GM18907 (cell line): ENCODE results near the gene SMAD7.
"Not testable (repeated sequence)": the region's sequence is repeated elsewhere in the genome, so short reads cannot be mapped to it uniquely, and the experiment has no call there.

ENCODE experiments used
- ATAC-seq: cut with Tn5 transposase; IDR thresholded peaks from one replicate; pipeline ENCODE4 v1.9.1; 2021; ENCODE audit warnings: mild to moderate bottlenecking, moderate library complexity; ENCODE audit not compliant: unreplicated experiment

SMAD7 gene

GRCh38 chr18:48885924-48886400 is 64.8 kb downstream of the SMAD7 start:
- no peak for ATAC-seq

- no peak for ATAC-seq
Observed at GRCh38 chr18:48885266-48885923, 65.4 kb downstream of the SMAD7 start.

DNA sequence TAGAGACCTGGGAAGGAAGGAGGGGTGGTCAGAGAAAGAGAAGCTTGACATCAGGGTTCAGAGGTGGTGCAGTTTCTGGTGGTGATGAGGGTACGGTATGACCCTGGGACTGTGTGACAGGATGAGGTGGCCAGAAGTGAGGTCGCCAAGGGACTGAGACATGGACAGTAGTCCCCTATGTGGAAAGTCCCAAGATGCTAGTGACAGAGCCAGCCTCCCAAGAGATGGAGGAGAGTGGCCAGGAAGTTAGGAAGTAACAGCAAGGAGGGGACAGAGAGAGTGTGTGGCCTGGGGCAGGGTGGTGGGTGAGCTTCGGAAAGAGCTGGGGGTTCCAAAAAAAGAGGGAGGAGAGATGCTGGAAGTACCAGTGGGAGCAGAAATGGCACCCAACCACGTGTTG is 66.0 kb downstream of the SMAD7 start:
- ATAC-seq = no peak

- no peak for ATAC-seq
Observed at GRCh38 chr18:48884306-48884705, 66.5 kb downstream of the SMAD7 start.

DNA sequence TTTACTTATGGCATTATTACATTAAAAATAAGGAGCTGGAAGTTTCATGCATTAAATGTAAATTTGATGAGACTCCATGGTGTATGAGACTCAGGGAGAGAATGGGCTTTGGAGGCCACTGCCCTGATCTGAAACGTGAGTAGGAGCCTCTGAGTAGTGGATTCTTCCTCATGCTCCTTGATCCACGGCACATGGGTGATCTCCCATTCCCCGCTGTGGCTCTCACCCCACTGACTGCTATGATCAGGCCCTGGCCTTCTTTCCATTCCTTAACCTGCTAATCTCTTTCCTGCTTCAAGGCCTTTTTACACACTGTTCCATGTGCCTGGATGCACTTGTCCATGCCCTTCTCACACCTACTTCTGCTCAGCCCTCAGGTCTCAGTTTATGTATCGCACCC is 68.4 kb downstream of the SMAD7 start:
- no peak for ATAC-seq

- ATAC-seq = no peak
Observed at GRCh38 chr18:48880931-48881330, 69.8 kb downstream of the SMAD7 start.

DNA sequence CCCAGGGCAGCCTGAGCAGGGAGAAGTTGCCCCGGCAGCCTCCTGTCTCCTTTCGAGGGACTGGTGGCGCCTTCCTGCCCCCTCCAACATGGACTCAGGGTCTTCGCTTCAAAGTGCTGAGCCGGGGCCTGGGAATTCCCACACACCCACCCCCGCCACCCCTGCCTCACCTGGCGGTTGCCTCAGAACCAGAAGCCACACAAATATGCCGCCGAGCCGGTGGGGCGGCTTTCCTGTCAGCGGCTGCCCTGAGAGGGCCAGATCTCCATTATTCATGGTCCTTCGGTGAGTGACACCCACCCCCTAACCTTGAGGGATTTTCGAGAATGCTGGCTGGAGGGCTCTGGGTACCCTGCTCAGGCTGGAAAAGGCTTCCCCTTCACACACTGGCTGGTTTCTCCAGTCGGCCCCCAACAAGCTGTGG is 71.7 kb downstream of the SMAD7 start:
- ATAC-seq = no peak

DNA sequence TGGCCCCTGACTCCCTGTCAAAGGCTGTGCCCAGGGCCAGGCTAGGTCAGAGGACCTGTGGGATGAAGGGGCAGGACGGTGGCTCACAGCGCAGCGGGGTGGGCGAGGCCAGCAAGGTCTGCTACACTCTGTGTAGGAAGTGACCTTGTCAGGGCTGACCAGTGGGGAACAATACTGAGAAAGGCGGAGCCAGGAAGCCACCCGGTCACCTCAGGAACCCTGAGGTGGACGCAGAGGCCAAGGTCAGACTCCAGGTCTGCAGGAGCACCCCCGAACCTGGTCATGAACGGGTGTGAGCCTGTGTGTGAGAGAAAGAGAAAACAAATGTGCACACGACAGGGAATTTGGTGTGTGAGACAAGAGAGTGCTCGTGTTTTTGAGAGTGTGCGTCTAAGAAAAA is 72.3 kb downstream of the SMAD7 start:
- ATAC-seq = no peak

DNA sequence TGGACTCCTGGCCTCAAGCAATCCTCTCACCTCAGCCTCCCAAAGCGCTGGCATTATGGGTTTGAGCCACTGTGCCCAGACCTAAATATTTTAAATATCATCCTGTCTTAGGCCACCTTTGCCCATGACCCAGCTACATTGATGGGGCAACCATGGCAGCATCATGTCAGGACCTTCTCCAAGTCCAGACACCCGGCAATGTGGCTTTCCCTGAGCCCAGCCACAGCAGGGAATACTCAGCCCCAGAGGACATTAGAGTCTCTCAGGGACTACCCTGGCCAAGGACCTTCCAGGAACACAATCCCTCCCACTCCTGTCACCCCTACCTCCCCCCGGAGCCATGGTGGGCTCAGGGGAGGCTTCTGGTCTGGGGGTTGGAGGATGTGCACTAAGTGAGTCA is 72.8 kb downstream of the SMAD7 start:
- no peak for ATAC-seq

- no peak for ATAC-seq
Observed at GRCh38 chr18:48876590-48876989, 74.2 kb downstream of the SMAD7 start.

DNA sequence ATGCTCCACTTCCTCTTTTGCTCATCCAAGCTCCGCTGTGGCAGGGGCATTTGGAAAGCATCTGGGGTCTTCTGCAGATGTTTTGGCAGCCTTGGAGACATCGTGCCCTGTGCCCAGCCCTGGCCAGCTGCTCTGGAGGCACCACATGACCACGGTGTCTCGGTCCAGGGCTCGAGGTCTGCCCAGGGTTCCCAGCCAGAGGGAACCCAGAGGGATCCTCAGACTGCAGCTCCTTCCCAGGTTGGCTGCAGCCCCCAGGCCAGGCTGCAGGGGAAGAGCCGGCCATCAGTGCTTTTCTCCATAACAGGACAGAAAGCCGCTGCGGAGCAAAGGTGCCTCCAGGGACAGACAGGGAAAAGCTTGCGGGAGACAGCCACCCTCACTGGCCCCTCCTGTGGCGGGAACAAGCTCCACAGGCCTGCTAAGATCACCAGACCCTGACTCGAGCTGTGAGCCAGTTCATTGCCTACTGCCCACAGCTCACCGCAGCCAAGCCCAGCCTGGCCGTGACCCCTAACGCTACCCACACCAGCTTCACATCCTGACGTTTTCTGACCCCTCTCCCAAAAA is 74.7 kb downstream of the SMAD7 start:
- ATAC-seq = no peak

GRCh38 chr18:48875314-48875941 is 75.3 kb downstream of the SMAD7 start:
- no peak for ATAC-seq

DNA sequence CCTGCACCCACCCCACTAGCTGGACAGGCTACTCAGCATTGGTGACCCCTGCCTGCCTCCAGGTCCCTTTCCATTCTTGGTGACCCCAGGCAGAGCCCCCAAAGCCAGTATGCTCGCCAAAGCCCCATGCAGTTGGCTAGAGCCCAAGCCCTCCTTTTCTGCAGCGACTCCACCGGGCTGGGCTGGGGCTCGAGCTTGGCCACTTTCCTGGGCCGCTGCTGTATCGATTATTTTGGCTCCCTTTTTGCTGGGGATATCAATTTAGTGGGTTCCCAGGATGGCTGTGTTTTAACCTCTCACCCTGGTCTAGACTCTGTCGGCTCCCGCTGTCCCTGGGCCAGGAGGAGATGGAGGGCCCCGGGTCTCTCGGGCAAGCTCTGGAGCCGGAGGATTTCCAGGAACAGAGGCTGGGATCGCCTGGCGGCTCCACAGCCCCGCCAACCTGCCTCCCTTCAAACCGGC is 76.0 kb downstream of the SMAD7 start:
- no peak for ATAC-seq

- no peak for ATAC-seq
Observed at GRCh38 chr18:48874233-48874632, 76.5 kb downstream of the SMAD7 start.

- no peak for ATAC-seq
Observed at GRCh38 chr18:48872234-48873145, 78.3 kb downstream of the SMAD7 start.

DNA sequence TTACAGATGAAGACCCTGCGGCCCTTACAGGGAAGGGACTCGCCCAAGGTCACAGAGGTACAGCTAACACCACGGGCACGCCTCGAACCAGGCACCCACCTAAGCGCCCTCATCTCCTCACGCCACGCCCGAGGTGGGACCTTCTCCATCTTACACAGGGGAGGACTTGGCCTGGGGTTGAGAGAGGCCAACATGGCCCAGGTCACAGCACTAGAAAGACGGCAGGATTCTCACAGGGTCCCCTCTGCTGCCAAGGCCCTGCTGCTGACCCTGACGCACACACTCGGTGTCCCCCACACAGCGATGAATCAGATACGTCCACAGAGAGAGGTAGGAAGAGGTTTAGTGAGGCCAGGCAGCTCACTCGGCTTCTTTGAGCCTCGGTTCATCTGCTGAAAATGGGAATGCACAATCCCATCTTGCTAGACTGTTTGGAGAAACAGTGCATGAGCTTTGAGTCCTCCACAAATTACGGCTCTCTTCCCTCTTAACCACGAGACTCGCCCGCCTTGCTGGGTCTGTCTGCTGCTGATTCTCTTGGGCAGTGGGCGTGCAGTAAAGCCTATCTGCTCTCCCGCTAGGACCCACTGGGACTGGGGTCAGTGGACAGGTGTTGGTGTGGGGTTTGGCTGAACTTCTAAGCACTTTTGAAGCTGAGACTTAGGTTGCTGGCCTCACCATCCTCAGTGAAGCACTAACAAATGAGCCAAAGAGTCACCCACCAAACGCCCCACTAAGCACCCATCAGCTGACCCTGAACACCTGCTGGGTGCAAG is 79.2 kb downstream of the SMAD7 start:
- no peak for ATAC-seq

- ATAC-seq = not testable (repeated sequence)
Observed at GRCh38 chr18:48870926-48871325, 79.8 kb downstream of the SMAD7 start.
